K562 (cell line): ENCODE results near the gene DENND4C. TPM values are rescaled to one million over a fixed set of nuclear protein-coding genes. Genes with fewer than 3 reads are reported as not detected.

Experiments
- ATF1 ChIP-seq, 2 experiments: fragments of 450-650 bp in 1 of 2; IDR thresholded peaks; 2 replicates each; pipeline ENCODE4 v1.6.1; 2016; ENCODE audit warnings: missing compliant biosample characterization in 1 of 2, missing genetic modification characterization in 1 of 2
- CBX1 ChIP-seq: sonication (generic); IDR thresholded peaks from 2 replicates; pipeline ENCODE4 v1.6.1; 2016; ENCODE audit warnings: antibody characterized with exemption, low read depth, mild to moderate bottlenecking
- DMBX1 ChIP-seq: fragments of 250-450 bp; sonication (Bioruptor Pico); IDR thresholded peaks from 2 replicates; pipeline ENCODE4 v1.8.0; 2022; ENCODE audit warnings: inconsistent platforms, mild to moderate bottlenecking, moderate library complexity, borderline replicate concordance
- ETS2 ChIP-seq: IDR thresholded peaks from 2 replicates; pipeline ENCODE4 v1.6.1; 2016; ENCODE audit warnings: borderline replicate concordance, missing genetic modification characterization, mild to moderate bottlenecking, moderate library complexity, missing compliant biosample characterization; ENCODE audit not compliant: poor library complexity, severe bottlenecking
- ILF3 ChIP-seq: fragments of 450-650 bp; IDR thresholded peaks from 2 replicates; pipeline ENCODE4 v1.6.1; 2018; ENCODE audit warnings: antibody characterized with exemption, mild to moderate bottlenecking, moderate library complexity, borderline replicate concordance
- MBD2 ChIP-seq: sonication (generic); IDR thresholded peaks from 2 replicates; pipeline ENCODE4 v1.6.1; 2016; ENCODE audit warnings: low read depth, borderline replicate concordance
- MTA3 ChIP-seq: fragments of 450-650 bp; formaldehyde crosslinking; IDR thresholded peaks from 2 replicates; pipeline ENCODE4 v1.6.1; 2017; ENCODE audit warnings: mild to moderate bottlenecking, borderline replicate concordance
- PHF20 ChIP-seq: fragments of 450-650 bp; IDR thresholded peaks from 2 replicates; pipeline ENCODE4 v1.6.1; 2018; ENCODE audit not compliant: partially characterized antibody
- RBFOX2 ChIP-seq: fragments of 200-400 bp; formaldehyde crosslinking; IDR thresholded peaks from 2 replicates; pipeline ENCODE4 v1.6.1; 2017; ENCODE audit warnings: low read depth, mild to moderate bottlenecking, low read length, moderate library complexity
- SAP30 ChIP-seq: fragments of 200-600 bp; sonication (generic); IDR thresholded peaks from 2 replicates; pipeline ENCODE4 v1.6.1; 2012; ENCODE audit warnings: borderline replicate concordance, low read depth, mild to moderate bottlenecking, moderate library complexity, low read length, control low read depth, inconsistent platforms; ENCODE audit not compliant: insufficient read depth, poor library complexity, severe bottlenecking
- TGIF2 ChIP-seq: sonication (generic); formaldehyde crosslinking; IDR thresholded peaks from 2 replicates; pipeline ENCODE4 v1.8.1; 2022; ENCODE audit warnings: mild to moderate bottlenecking, missing genetic modification reagents, moderate library complexity
- XRCC5 ChIP-seq: fragments of 200-400 bp; formaldehyde crosslinking; IDR thresholded peaks from 2 replicates; pipeline ENCODE4 v1.6.1; 2017; ENCODE audit warnings: low read depth, mild to moderate bottlenecking, low read length
- ZNF253 ChIP-seq: fragments of 250-450 bp; sonication (Bioruptor Pico); conservative IDR thresholded peaks from 2 replicates; pipeline ENCODE4 v1.6.1; 2021; ENCODE audit warnings: mild to moderate bottlenecking
- ZNF764 ChIP-seq: fragments of 250-450 bp; sonication (Bioruptor Pico); IDR thresholded peaks from 2 replicates; pipeline ENCODE4 v1.4.0; 2020; ENCODE audit warnings: low read depth, mild to moderate bottlenecking, moderate library complexity
- polyA plus RNA-seq, 8 experiments: library from polyadenylated mRNA; depleted of rRNA in 4 of 8; stranded (reverse) in 5 of 8; unstranded in 3 of 8; fragments of >200 nt; fragmentation: Nextera tagmentation in 2 of 8; fragmentation: Illumina TruSeq in 1 of 8; extraction: Ambion mirVana in 2 of 8; extraction: Trizol in 1 of 8; gene quantifications; 2 replicates each; pipeline versions ENCODE4 v1.2.1 to v1.2.3, GENCODE V29; 2011 to 2014; ENCODE audit warnings: inconsistent platforms in 1 of 8, missing spikeins in 1 of 8
- total RNA-seq, 7 experiments: library from RNA; depleted of rRNA in 6 of 7; stranded (reverse); fragments of >200 nt in 6 of 7; fragmentation: Illumina TruSeq in 2 of 7; extraction: Trizol in 2 of 7; gene quantifications; 2 replicates each; pipeline versions ENCODE4 v1.2.1 to v1.2.3, GENCODE V29; 2011 to 2021; ENCODE audit warnings: low replicate concordance in 1 of 7
- TF ChIP-seq, protein P1 (sequence below): fragments of 150-350 bp; IDR thresholded peaks from 2 replicates; pipeline ENCODE4 v1.6.1; 2014; ENCODE audit warnings: low read depth, mild to moderate bottlenecking, low read length, borderline replicate concordance
- TF ChIP-seq, protein P2 (sequence below): sonication (generic); formaldehyde crosslinking; IDR thresholded peaks from 2 replicates; pipeline ENCODE4 v1.8.0; 2022; ENCODE audit warnings: mild to moderate bottlenecking, missing genetic modification reagents, borderline replicate concordance
- TF ChIP-seq, protein P3 (sequence below): sonication (generic); formaldehyde crosslinking; IDR thresholded peaks from 2 replicates; pipeline ENCODE4 v1.8.0; 2022; ENCODE audit warnings: missing genetic modification reagents, mild to moderate bottlenecking, moderate library complexity, borderline replicate concordance
- TF ChIP-seq, protein P4 (sequence below): fragments of 450-650 bp; IDR thresholded peaks from 2 replicates; pipeline ENCODE4 v1.6.1; 2014; ENCODE audit warnings: low read depth, mild to moderate bottlenecking, moderate library complexity, borderline replicate concordance

The DENND4C gene
- total and polyA plus RNA-seq, 9 of the 15 experiments (the other 6 are each of a cell fraction or from before 2014, with no cell fraction given), result 4.8 to 31.8 (median 13.9) TPM

DNA sequence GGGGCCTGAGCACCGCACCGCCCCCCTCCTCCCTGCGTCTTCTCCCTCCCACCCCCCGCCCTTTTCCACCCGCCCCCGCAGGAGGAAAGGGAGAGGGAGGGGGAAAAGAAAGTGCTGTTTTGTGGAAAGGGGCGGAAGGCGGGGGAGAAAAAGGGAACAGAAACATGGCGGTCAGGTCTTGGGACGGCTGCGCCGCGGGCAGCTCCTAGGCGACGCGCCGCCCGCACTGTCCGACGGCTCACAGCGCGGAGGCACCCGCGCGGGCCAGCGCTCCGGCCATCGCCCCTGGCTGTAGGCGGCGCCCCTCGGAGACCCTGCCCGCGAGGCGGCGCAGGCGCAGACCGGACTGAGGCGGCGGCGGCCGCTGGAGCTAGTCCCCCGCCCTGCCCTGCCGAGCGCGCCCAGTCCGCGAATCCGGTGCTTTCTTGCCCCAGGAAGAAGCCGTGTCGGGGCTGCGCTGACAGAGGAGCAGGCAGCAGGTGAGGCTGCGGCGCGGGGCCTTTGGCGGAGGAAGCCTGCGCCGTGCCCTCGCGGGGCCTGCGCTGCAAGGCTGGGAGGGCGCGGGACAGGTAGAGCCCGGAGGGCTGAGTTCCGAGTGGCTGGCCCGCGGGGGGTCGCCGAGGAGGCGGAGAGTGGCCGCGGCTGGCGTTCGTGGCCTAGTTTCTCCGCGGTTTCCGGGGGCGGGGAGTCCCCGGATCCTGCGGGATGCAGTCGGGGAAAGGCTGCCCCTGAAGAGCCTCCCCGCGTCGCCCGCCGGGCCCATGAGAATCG, at the start of gene DENND4C (continued):
- TF ChIP-seq ZNF764 (CRISPR knock-in tag), result no peak
- TF ChIP-seq XRCC5, result no peak
- TF ChIP-seq TGIF2 (CRISPR knock-in tag), result peak; percentile 57; the same call in 1 of the 2 replicates
- no peak for TF ChIP-seq ZNF253 (CRISPR knock-in tag)
- 0 out of 2 replicates have a peak, but pooled peaks have one; percentile 49 for TF ChIP-seq MTA3
- peak; percentile 6 for TF ChIP-seq SAP30
- TF ChIP-seq PHF20, result peak; percentile 43
- peak; percentile 92 for TF ChIP-seq RBFOX2
- TF ChIP-seq CBX1, result 0 out of 2 replicates have a peak, but pooled peaks have one; percentile 28
- TF ChIP-seq, protein P1, sequence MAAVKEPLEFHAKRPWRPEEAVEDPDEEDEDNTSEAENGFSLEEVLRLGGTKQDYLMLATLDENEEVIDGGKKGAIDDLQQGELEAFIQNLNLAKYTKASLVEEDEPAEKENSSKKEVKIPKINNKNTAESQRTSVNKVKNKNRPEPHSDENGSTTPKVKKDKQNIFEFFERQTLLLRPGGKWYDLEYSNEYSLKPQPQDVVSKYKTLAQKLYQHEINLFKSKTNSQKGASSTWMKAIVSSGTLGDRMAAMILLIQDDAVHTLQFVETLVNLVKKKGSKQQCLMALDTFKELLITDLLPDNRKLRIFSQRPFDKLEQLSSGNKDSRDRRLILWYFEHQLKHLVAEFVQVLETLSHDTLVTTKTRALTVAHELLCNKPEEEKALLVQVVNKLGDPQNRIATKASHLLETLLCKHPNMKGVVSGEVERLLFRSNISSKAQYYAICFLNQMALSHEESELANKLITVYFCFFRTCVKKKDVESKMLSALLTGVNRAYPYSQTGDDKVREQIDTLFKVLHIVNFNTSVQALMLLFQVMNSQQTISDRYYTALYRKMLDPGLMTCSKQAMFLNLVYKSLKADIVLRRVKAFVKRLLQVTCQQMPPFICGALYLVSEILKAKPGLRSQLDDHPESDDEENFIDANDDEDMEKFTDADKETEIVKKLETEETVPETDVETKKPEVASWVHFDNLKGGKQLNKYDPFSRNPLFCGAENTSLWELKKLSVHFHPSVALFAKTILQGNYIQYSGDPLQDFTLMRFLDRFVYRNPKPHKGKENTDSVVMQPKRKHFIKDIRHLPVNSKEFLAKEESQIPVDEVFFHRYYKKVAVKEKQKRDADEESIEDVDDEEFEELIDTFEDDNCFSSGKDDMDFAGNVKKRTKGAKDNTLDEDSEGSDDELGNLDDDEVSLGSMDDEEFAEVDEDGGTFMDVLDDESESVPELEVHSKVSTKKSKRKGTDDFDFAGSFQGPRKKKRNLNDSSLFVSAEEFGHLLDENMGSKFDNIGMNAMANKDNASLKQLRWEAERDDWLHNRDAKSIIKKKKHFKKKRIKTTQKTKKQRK, result no peak
- TF ChIP-seq DMBX1 (CRISPR knock-in tag), result no peak
- TF ChIP-seq, protein P2, sequence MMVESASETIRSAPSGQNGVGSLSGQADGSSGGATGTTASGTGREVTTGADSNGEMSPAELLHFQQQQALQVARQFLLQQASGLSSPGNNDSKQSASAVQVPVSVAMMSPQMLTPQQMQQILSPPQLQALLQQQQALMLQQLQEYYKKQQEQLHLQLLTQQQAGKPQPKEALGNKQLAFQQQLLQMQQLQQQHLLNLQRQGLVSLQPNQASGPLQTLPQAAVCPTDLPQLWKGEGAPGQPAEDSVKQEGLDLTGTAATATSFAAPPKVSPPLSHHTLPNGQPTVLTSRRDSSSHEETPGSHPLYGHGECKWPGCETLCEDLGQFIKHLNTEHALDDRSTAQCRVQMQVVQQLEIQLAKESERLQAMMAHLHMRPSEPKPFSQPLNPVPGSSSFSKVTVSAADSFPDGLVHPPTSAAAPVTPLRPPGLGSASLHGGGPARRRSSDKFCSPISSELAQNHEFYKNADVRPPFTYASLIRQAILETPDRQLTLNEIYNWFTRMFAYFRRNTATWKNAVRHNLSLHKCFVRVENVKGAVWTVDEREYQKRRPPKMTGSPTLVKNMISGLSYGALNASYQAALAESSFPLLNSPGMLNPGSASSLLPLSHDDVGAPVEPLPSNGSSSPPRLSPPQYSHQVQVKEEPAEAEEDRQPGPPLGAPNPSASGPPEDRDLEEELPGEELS (CRISPR knock-in tag), result peak; percentile 19; the same call in 1 of the 2 replicates
- TF ChIP-seq MBD2, result peak; percentile 26; the same call in 1 of the 2 replicates
- no peak for TF ChIP-seq ETS2 (tag)
- TF ChIP-seq, protein P3, sequence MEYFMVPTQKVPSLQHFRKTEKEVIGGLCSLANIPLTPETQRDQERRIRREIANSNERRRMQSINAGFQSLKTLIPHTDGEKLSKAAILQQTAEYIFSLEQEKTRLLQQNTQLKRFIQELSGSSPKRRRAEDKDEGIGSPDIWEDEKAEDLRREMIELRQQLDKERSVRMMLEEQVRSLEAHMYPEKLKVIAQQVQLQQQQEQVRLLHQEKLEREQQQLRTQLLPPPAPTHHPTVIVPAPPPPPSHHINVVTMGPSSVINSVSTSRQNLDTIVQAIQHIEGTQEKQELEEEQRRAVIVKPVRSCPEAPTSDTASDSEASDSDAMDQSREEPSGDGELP (CRISPR knock-in tag), result peak; percentile 62; the same call in 1 of the 2 replicates
- no peak for TF ChIP-seq ATF1 (CRISPR knock-in tag; IDR thresholded peaks at IDR 0.05)
- TF ChIP-seq ATF1 (tag; IDR thresholded peaks at IDR 0.05), result peak; percentile 41; the same call in 1 of the 2 replicates
- no peak for TF ChIP-seq ILF3
- TF ChIP-seq, protein P4, sequence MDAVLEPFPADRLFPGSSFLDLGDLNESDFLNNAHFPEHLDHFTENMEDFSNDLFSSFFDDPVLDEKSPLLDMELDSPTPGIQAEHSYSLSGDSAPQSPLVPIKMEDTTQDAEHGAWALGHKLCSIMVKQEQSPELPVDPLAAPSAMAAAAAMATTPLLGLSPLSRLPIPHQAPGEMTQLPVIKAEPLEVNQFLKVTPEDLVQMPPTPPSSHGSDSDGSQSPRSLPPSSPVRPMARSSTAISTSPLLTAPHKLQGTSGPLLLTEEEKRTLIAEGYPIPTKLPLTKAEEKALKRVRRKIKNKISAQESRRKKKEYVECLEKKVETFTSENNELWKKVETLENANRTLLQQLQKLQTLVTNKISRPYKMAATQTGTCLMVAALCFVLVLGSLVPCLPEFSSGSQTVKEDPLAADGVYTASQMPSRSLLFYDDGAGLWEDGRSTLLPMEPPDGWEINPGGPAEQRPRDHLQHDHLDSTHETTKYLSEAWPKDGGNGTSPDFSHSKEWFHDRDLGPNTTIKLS, result no peak
